ENCODE data around the gene DCDC2. TPM values are rescaled to one million over a fixed set of nuclear protein-coding genes. Genes with fewer than 3 reads are reported as not detected.
A peak's percentile ranks its signal among the peaks of the same experiment; 100 is the strongest.
"Not testable (repeated sequence)": the region's sequence is repeated elsewhere in the genome, so short reads cannot be mapped to it uniquely, and the experiment has no call there.

Gene DCDC2
- total RNA-seq, 2 donors from 2014 or later = 0.12 TPM; not detected in 1

- no peak overlapping the region for H3K27ac Mint-ChIP-seq
- ATAC-seq (replicated peaks in 1 of 2) = no peak
These were observed 126.4 kb downstream of the DCDC2 start for GRCh38 chr6:24231438-24231977.

DNA sequence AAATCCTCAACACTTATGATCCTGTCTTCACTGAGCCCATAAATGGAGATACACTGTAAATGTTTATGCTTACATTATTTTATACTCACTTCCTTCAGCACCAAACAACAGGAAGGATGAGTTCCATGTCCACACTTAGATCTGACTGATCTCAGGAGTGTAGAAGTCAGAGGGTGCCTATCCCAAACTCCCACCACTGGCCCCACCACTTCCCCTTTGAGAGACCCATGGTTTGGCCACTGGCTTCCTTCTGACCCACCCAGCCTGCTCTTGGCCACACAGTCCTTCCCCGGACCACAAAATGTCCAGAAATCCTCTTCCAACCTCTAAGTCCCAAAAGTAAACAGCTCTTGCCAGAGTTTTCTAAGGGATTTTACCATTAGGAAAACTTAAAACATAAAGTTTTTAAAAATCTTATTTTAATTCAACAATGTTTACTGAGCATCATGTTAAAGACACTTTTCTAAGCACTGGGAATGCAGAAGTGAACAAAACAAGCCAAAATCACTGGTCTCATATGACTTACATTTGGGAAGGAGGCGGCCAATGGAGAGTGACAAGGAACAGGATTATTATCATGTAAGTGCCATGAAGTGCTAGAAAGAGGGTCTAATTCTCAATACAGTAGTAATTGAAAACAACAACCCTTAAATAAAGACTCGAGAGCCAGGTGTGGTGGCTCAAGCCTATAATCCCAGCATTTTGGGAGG is 128.0 kb downstream of the DCDC2 start:
- Mint-ChIP-seq H3K36me3 (ENCODE audit: insufficient read depth in 2 of 2) (no peaks in the 10 kb centered on the region), H3K27me3 (ENCODE audit: low read depth) (peaks cover 53% of the 10 kb centered on the region), H3K4me1 (ENCODE audit: low read depth) (no peaks in the 10 kb centered on the region), H3K9me3 (no peaks in the 10 kb centered on the region), H3K4me3 (no peak overlapping the region), H3K27ac (no peak overlapping the region)
- ATAC-seq (replicated peaks in 1 of 2) (no peak), DNase-seq (no peak)

More at GRCh38 chr6:24231438-24231977, 126.4 kb downstream of the DCDC2 start:
- no peaks in the 10 kb centered on the region for H3K4me1 Mint-ChIP-seq (ENCODE audit: low read depth)
- H3K27me3 Mint-ChIP-seq (ENCODE audit: low read depth) = peaks cover 43% of the 10 kb centered on the region
- H3K9me3 Mint-ChIP-seq = no peaks in the 10 kb centered on the region
- no peaks in the 10 kb centered on the region for H3K36me3 Mint-ChIP-seq (ENCODE audit: insufficient read depth in 2 of 2)
- DNase-seq = no peak
- no peak overlapping the region for H3K4me3 Mint-ChIP-seq

DNA sequence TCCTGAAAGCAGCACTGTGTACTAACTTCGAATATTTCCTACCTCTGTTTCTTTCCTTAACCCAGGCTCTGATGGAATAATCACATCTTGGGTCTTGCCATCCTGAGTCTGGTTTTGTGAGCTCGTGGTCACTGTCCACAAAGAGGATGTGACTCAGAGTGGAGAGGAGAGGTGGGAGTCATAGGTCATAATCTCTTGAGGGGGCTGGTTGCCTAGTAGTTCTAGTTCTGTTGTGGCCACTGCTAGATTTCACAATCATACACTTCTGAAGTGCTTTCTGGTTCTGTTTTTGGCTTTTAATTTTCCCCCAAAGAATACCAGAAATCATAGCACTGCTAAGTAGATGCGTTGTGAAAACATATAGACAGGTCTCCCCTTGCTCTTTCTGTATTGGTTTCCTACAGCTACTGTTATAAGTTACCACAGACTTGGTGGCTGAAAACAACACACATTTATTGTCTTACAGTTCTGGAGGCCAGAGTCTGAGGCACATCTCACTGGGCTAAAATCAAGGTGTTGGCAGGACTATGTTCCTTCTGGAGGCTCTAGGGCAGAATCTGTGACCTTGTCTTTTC is 129.1 kb downstream of the DCDC2 start:
- H3K9me3 Mint-ChIP-seq = no peaks in the 10 kb centered on the region
- ATAC-seq (replicated peaks in 1 of 2) = peak; percentile 80 to 85
- no peak overlapping the region for H3K4me3 Mint-ChIP-seq
- H3K27me3 Mint-ChIP-seq (ENCODE audit: low read depth) = peaks cover 47% of the 10 kb centered on the region
- H3K4me1 Mint-ChIP-seq (ENCODE audit: low read depth) = no peaks in the 10 kb centered on the region
- DNase-seq = peak; percentile 4 to 5
- H3K36me3 Mint-ChIP-seq (ENCODE audit: insufficient read depth in 2 of 2) = no peaks in the 10 kb centered on the region
- H3K27ac Mint-ChIP-seq = no peak overlapping the region

DNA sequence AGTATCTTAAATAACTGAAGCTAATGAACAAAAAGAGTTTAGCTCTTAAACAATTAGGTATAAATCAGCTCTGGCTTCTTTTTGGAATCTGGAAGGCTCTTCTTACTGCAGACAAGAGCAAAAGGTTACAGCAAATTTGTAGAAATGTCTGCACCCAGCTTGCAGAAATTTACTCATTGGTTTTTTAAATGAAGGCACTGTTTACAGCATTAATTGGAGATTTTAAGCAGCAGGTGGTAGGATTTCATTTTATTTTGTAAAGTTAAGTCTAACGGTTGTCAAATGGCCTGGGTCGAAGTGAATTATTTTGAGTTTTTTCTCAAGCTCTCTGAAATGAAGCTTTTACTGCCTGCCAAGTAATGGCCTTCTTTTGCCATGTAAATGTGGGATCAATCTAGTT is 129.7 kb downstream of the DCDC2 start:
- H3K27ac Mint-ChIP-seq = no peak overlapping the region
- peaks cover 45% of the 10 kb centered on the region for H3K27me3 Mint-ChIP-seq (ENCODE audit: low read depth)
- no peak overlapping the region for H3K4me3 Mint-ChIP-seq
- H3K4me1 Mint-ChIP-seq (ENCODE audit: low read depth) = no peaks in the 10 kb centered on the region
- no peaks in the 10 kb centered on the region for H3K9me3 Mint-ChIP-seq
- no peaks in the 10 kb centered on the region for H3K36me3 Mint-ChIP-seq (ENCODE audit: insufficient read depth in 2 of 2)
- ATAC-seq (replicated peaks in 1 of 2) (no peak), DNase-seq (no peak)

DNA sequence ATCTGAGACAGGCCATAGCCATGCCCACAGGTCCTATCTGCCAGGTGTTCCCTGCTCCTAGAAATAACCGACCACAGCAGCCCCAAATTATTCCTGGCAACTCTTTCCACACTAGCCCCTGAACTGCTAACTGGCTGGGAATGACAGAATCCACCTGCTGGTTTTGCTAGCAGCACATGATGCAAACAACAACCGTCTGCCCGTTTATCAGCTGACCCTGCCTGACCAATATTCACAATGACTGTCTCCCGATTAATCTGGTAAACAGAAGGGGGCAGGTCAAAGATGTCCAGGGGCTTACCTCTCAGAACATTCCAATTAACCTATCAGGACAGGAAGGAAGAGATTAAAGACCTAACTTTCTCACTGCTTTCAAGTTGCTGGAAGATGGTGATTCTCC is 130.3 kb downstream of the DCDC2 start:
- Mint-ChIP-seq H3K27me3 (ENCODE audit: low read depth) (peaks cover 43% of the 10 kb centered on the region), H3K27ac (no peak overlapping the region), H3K4me3 (no peak overlapping the region), H3K4me1 (ENCODE audit: low read depth) (no peaks in the 10 kb centered on the region), H3K36me3 (ENCODE audit: insufficient read depth in 2 of 2) (no peaks in the 10 kb centered on the region), H3K9me3 (no peaks in the 10 kb centered on the region)
- ATAC-seq (replicated peaks in 1 of 2) (no peak), DNase-seq (no peak)

- Mint-ChIP-seq H3K4me3 (no peak overlapping the region), H3K36me3 (ENCODE audit: insufficient read depth in 2 of 2) (no peaks in the 10 kb centered on the region), H3K9me3 (no peaks in the 10 kb centered on the region), H3K27ac (no peak overlapping the region), H3K4me1 (ENCODE audit: low read depth) (no peaks in the 10 kb centered on the region), H3K27me3 (ENCODE audit: low read depth) (peaks cover 49% of the 10 kb centered on the region)
- ATAC-seq (replicated peaks in 1 of 2) = no peak
- no peak for DNase-seq
These were observed 131.3 kb downstream of the DCDC2 start for GRCh38 chr6:24226541-24226940.

GRCh38 chr6:24225838-24226237 is 132.0 kb downstream of the DCDC2 start:
- peaks cover 51% of the 10 kb centered on the region for H3K27me3 Mint-ChIP-seq (ENCODE audit: low read depth)
- ATAC-seq (replicated peaks in 1 of 2) (no peak), DNase-seq (no peak)
- no peak overlapping the region for H3K27ac Mint-ChIP-seq
- H3K4me1 Mint-ChIP-seq (ENCODE audit: low read depth) = no peaks in the 10 kb centered on the region
- no peaks in the 10 kb centered on the region for H3K36me3 Mint-ChIP-seq (ENCODE audit: insufficient read depth in 2 of 2)
- no peaks in the 10 kb centered on the region for H3K9me3 Mint-ChIP-seq
- H3K4me3 Mint-ChIP-seq = no peak overlapping the region

- H3K27ac Mint-ChIP-seq = peak overlapping the region; percentile 31
- no peaks in the 10 kb centered on the region for H3K4me1 Mint-ChIP-seq (ENCODE audit: low read depth)
- H3K9me3 Mint-ChIP-seq = no peaks in the 10 kb centered on the region
- DNase-seq (no peak), ATAC-seq (replicated peaks in 1 of 2) (peak in 1 of 2 donors; percentile 52)
- peaks cover 41% of the 10 kb centered on the region for H3K27me3 Mint-ChIP-seq (ENCODE audit: low read depth)
- no peak overlapping the region for H3K4me3 Mint-ChIP-seq
- no peaks in the 10 kb centered on the region for H3K36me3 Mint-ChIP-seq (ENCODE audit: insufficient read depth in 2 of 2)
These were observed 134.5 kb downstream of the DCDC2 start for GRCh38 chr6:24223115-24223919.

GRCh38 chr6:24219670-24220069 is 138.2 kb downstream of the DCDC2 start:
- Mint-ChIP-seq H3K9me3 (no peaks in the 10 kb centered on the region), H3K4me3 (no peak overlapping the region)

GRCh38 chr6:24214984-24215383 is 142.9 kb downstream of the DCDC2 start:
- Mint-ChIP-seq H3K27ac (no peak overlapping the region), H3K27me3 (ENCODE audit: low read depth) (peaks cover 8% of the 10 kb centered on the region), H3K4me1 (ENCODE audit: low read depth) (no peaks in the 10 kb centered on the region), H3K4me3 (no peak overlapping the region), H3K9me3 (no peaks in the 10 kb centered on the region), H3K36me3 (ENCODE audit: insufficient read depth in 2 of 2) (no peaks in the 10 kb centered on the region)
- ATAC-seq (replicated peaks in 1 of 2) (no peak), DNase-seq (no peak)

More at GRCh38 chr6:24219670-24220069, 138.2 kb downstream of the DCDC2 start:
- ATAC-seq (replicated peaks in 1 of 2) = no peak
- Mint-ChIP-seq H3K27ac (no peak overlapping the region), H3K4me1 (ENCODE audit: low read depth) (no peaks in the 10 kb centered on the region), H3K36me3 (ENCODE audit: insufficient read depth in 2 of 2) (no peaks in the 10 kb centered on the region), H3K27me3 (ENCODE audit: low read depth) (peaks cover 13% of the 10 kb centered on the region)
- no peak for DNase-seq

DNA sequence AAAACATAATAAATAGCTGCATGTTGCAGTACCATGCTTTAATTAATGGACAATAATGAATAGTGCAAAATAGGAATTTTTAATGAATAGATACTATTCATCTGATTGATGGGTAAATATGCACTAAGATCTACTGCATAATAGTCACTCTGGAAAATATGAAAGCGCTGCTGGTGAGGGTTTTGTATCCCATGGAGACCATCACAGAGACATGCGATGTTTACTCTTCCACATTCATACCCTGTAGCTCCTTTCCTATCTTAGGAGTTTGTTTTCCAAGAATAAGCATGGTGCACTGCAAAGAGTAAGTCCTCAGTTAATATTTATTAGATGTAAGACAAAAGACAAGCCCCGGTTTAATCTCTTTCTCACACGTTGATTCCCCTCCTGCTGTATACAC is 150.4 kb downstream of the DCDC2 start:
- Mint-ChIP-seq H3K27ac (no peak overlapping the region), H3K27me3 (ENCODE audit: low read depth) (peaks cover 8% of the 10 kb centered on the region), H3K36me3 (ENCODE audit: insufficient read depth in 2 of 2) (no peaks in the 10 kb centered on the region), H3K4me1 (ENCODE audit: low read depth) (no peaks in the 10 kb centered on the region), H3K9me3 (no peaks in the 10 kb centered on the region), H3K4me3 (no peak overlapping the region)
- ATAC-seq (replicated peaks in 1 of 2) (no peak), DNase-seq (no peak)

DNA sequence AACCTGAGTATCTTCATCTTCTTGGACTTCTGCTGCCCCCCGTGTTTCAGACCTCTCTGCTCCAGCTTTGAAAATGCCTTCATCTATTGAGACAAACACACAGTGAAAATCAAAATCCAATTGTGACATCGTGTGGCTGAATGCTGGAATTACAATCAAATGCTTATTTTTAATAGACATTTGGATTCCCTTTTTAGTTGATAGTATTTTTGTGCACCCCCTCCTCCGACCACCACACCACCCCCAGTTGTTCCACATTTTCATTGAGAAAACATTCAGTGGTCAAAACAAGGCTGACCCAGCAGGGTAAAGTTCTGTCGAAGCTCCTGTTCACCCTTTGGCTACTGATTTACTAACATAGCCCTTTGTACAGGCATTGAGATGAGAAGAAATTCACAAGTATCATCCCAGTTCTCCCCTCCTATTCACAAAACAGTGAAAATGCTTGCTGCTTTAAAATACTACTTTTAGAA is 152.8 kb downstream of the DCDC2 start:
- ATAC-seq (replicated peaks in 1 of 2) = no peak
- no peaks in the 10 kb centered on the region for H3K36me3 Mint-ChIP-seq (ENCODE audit: insufficient read depth in 2 of 2)

DNA sequence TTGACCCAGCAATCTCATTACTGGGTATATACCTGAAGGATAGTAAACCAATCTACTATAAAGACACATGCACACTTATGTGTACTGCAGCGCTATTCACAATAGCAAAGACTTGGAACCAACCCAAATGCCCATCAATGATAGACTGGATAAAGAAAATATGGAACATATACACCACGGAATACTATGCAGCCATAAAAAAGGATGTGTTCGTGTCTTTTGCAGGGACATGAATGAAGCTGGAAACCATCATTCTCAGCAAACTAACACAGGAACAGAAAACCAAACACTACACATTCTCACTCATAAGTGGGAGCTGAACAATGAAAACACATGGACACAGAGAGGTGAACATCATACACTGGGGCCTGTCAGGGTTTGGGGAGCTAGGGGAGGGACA is 153.7 kb downstream of the DCDC2 start:
- not testable (repeated sequence) for H3K9me3 Mint-ChIP-seq; H3K27ac Mint-ChIP-seq; H3K4me3 Mint-ChIP-seq; DNase-seq; ATAC-seq (replicated peaks in 1 of 2); H3K4me1 Mint-ChIP-seq (ENCODE audit: low read depth); H3K36me3 Mint-ChIP-seq (ENCODE audit: insufficient read depth in 2 of 2)
- peaks cover 22% of the 10 kb centered on the region for H3K27me3 Mint-ChIP-seq (ENCODE audit: low read depth)

More for the DNA sequence above, 152.8 kb downstream of the DCDC2 start:
- Mint-ChIP-seq H3K27me3 (ENCODE audit: low read depth) (peaks cover 15% of the 10 kb centered on the region), H3K9me3 (no peaks in the 10 kb centered on the region), H3K4me3 (no peak overlapping the region), H3K4me1 (ENCODE audit: low read depth) (no peaks in the 10 kb centered on the region), H3K27ac (no peak overlapping the region)
- DNase-seq = peak in 1 of 2 donors; percentile 17
